PFSK-1 (cell line): ENCODE measurements around the gene MARK3.

Experiments
- FOXP2 ChIP-seq: optimal IDR thresholded peaks from 2 replicates; pipeline ENCODE3; 2011; ENCODE audit warnings: borderline replicate concordance, control low read depth, inconsistent platforms; ENCODE audit not compliant: insufficient read depth; ENCODE audit errors: extremely low read length, extremely low read depth
- POLR2AphosphoS5 ChIP-seq: IDR thresholded peaks from 2 replicates; pipeline ENCODE4 v1.6.1; 2012; ENCODE audit warnings: low read depth, mild to moderate bottlenecking, control low read depth, low read length, moderate library complexity
- REST ChIP-seq, 2 experiments: IDR thresholded peaks; 2 replicates each; pipeline versions ENCODE4 v1.6.1 to v1.8.0; 2011 to 2012; ENCODE audit warnings: low read depth in 2 of 2, low read length in 2 of 2, control low read depth in 1 of 2, inconsistent platforms in 1 of 2, mild to moderate bottlenecking in 1 of 2, moderate library complexity in 1 of 2; ENCODE audit not compliant: insufficient read depth in 1 of 2
- SIN3A ChIP-seq: IDR thresholded peaks from 2 replicates; pipeline ENCODE4 v1.6.1; 2012; ENCODE audit warnings: mild to moderate bottlenecking, low read length, moderate library complexity, borderline replicate concordance; ENCODE audit not compliant: insufficient read depth
- TAF1 ChIP-seq: IDR thresholded peaks from 2 replicates; pipeline ENCODE4 v1.6.1; 2012; ENCODE audit warnings: low read length, control low read depth, borderline replicate concordance; ENCODE audit not compliant: insufficient read depth

The MARK3 gene

GRCh38 chr14:103538291-103539055 lies 153.3 kb downstream of the MARK3 start:
- no peak for TF ChIP-seq REST (IDR thresholded peaks at IDR 0.05; ENCODE audit: insufficient read depth in 1 of 2, low read depth in 2 of 2, low read length in 2 of 2)
- TF ChIP-seq POLR2AphosphoS5 = peak; percentile 14; the same call in 1 of the 2 replicates

- no peak for TF ChIP-seq REST (IDR thresholded peaks at IDR 0.05; ENCODE audit: insufficient read depth in 1 of 2, low read depth in 2 of 2, low read length in 2 of 2)
- no peak for TF ChIP-seq FOXP2
- no peak for TF ChIP-seq POLR2AphosphoS5
- TF ChIP-seq TAF1 = no peak
- TF ChIP-seq SIN3A = no peak
Measured at GRCh38 chr14:103539056-103539825, 154.0 kb downstream of the MARK3 start.

- TF ChIP-seq SIN3A = no peak
- TF ChIP-seq TAF1 = no peak
- no peak for TF ChIP-seq FOXP2
- TF ChIP-seq REST (IDR thresholded peaks at IDR 0.05; ENCODE audit: insufficient read depth in 1 of 2, low read depth in 2 of 2, low read length in 2 of 2) = no peak
- no peak for TF ChIP-seq POLR2AphosphoS5
Measured at GRCh38 chr14:103540821-103541708, 155.8 kb downstream of the MARK3 start.

GRCh38 chr14:103541709-103542604 lies 156.7 kb downstream of the MARK3 start:
- no peak for TF ChIP-seq FOXP2
- no peak for TF ChIP-seq POLR2AphosphoS5
- TF ChIP-seq TAF1 = no peak
- TF ChIP-seq REST (IDR thresholded peaks at IDR 0.05; ENCODE audit: insufficient read depth in 1 of 2, low read depth in 2 of 2, low read length in 2 of 2) = no peak
- no peak for TF ChIP-seq SIN3A
